HCEC 1CT (cell line): Measurements from ENCODE around the gene DYRK3.
"Not testable (repeated sequence)": the region's sequence is repeated elsewhere in the genome, so short reads cannot be mapped to it uniquely, and the experiment has no call there.

ENCODE experiments used
- DNase-seq: peaks from one replicate; pipeline ENCODE4 v3.0.0-alpha.2; 2017

The DYRK3 gene

GRCh38 chr1:206635080-206635977 lies at the start of gene DYRK3:
TSS of gene DYRK3 (plus strand) at chr1:206635536. CDS start at chr1:206635704, 168 bp downstream.
- DNase-seq: peak; percentile 97

GRCh38 chr1:206586501-206587445 lies 48.6 kb upstream of the DYRK3 start:
- DNase-seq: no peak

- DNase-seq: no peak
Observed at GRCh38 chr1:206587904-206588303, 47.4 kb upstream of the DYRK3 start.

GRCh38 chr1:206588492-206588891 lies 46.8 kb upstream of the DYRK3 start:
- no peak for DNase-seq

- peak; percentile 98 for DNase-seq
Observed at GRCh38 chr1:206589206-206589605, 46.1 kb upstream of the DYRK3 start.

GRCh38 chr1:206590025-206590758 lies 45.1 kb upstream of the DYRK3 start:
- peak; percentile 70 for DNase-seq

- peak; percentile 32 for DNase-seq
Observed at GRCh38 chr1:206591226-206591625, 44.1 kb upstream of the DYRK3 start.

- DNase-seq: no peak
Observed at GRCh38 chr1:206591696-206592095, 43.6 kb upstream of the DYRK3 start.

GRCh38 chr1:206593351-206593925 lies 41.9 kb upstream of the DYRK3 start:
- DNase-seq: no peak

GRCh38 chr1:206595581-206596318 lies 39.6 kb upstream of the DYRK3 start:
- DNase-seq: no peak

- DNase-seq: no peak
Observed at GRCh38 chr1:206596319-206596666, 39.0 kb upstream of the DYRK3 start.

- DNase-seq: no peak
Observed at GRCh38 chr1:206600527-206600926, 34.8 kb upstream of the DYRK3 start.

- DNase-seq: no peak
Observed at GRCh38 chr1:206604861-206605260, 30.5 kb upstream of the DYRK3 start.

GRCh38 chr1:206606867-206607266 lies 28.5 kb upstream of the DYRK3 start:
- DNase-seq: peak; percentile 65

GRCh38 chr1:206608108-206608698 lies 27.1 kb upstream of the DYRK3 start:
- DNase-seq: peak; percentile 31

- DNase-seq: no peak
Observed at GRCh38 chr1:206609229-206609991, 25.9 kb upstream of the DYRK3 start.

- peak; percentile 87 for DNase-seq
Observed at GRCh38 chr1:206612129-206612876, 23.0 kb upstream of the DYRK3 start, which contains the start of gene EIF2D. TSS of gene EIF2D (minus strand) at chr1:206612465. CDS start at chr1:206612342, 123 bp downstream.

- DNase-seq: not testable (repeated sequence)
Observed at GRCh38 chr1:206626396-206626795, 8.9 kb upstream of the DYRK3 start.

- no peak for DNase-seq
Observed at GRCh38 chr1:206628916-206629315, 6.4 kb upstream of the DYRK3 start.

GRCh38 chr1:206631085-206631509 lies 4.2 kb upstream of the DYRK3 start:
- DNase-seq: peak; percentile 98
